NCI-H510A (cell line): ENCODE measurements around the gene DPY19L3.
"Not testable (repeated sequence)": the region's sequence is repeated elsewhere in the genome, so short reads cannot be mapped to it uniquely, and the experiment has no call there.

ENCODE experiments used
- DNase-seq: peaks from one replicate; lab custom pipeline; 2025; lab: John Stamatoyannopoulos, UW

DPY19L3 gene

DNA sequence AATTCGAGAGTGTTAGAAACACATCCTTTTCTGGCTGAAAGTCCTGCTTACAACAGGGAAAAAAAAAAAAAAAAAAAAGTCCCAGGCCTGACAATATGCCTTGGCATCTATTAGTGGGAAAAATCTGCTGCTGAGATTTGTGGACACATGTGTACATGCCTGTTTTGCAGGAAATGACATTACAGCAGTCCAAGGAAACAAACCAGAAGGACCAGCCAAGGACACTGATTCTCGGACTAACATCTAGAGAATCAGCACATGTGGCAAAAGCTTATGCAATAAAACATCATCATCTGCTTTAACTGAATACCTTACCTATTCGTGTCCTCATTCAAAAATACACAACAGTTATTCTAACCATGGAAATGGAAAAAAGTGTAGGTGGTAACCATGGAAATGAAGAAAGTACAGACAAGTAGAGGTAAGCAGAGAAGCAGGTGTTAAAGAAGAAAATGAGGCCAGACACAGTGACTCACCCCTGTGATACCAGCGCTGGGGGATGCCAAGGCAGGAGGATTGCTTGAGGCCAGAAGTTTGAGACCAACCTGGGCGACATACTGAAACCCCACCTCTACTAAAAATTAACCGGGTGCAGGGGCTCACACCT is 9.4 kb upstream of the DPY19L3 start:
- no peak for DNase-seq

DNA sequence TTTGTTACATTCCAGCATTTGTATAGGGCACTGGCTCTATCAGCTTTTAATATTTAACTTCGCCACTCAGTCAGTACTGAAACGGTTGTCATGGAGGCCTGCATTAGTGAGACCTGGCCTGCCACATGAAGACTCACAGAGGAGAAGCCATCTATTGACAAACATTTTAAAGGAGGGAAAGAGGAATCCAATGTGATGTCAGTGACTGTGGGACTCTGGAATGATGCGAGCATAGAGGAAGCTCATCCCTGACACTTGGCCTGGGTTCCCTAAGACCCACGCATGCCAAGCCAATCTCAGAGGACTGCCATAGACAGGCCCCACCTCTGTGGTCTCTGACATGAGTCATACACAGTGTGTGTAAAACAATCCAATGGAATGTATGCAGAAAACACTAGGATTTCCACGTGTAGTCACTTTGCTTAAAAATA is 7.9 kb upstream of the DPY19L3 start:
- DNase-seq: no peak

DNA sequence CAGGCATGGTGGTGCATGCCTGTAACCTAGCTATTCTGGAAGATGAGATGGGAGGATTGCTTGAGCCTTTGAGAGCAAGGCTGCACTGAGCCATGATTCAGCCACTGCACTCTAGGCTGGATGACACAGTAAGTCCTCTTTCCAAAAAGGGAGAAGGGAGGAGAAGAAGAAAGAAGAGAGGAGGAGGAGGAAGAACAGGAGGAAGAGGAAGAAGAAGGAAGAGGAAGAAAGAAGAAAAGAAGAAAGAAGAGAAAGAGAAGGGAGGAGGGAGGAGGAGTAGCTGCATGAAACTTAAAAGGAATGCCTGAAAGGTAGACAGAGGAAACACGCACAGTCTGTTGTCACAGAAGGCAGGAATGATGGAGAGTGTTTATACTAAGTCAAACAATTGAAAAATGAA is 3.6 kb upstream of the DPY19L3 start:
- no peak for DNase-seq

DNA sequence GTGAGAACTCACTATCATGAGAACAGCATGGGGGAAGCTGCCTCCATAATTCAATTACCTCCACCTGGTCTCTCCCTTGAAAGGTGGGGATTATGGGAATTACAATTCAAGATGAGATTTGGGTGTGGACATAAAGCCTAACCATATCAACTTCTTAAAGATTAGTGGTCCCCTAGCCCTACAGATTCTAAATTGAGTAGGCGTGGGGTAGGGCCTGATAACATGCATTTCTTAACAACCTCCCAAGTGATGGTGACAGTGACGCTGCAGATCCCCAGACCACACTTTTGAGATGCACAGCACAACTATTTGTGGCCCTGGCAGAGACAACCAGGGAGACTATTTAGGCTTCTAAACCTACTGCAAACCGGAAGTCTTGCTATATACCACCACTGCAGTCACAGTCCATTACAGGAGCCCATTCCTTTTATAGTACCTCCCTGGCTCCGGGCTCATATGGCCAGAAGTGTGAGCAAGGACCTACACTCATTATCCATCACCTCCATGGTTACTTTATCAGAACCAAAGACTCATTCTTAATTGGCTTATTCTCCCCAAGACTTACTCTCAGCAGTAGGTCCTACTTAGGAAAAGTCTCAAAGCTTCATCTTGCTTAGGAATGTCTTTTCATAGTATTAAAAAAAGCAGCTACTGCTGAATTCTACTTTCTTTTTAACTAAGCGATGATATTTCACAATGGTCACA is 2.1 kb upstream of the DPY19L3 start:
- no peak for DNase-seq

DNA sequence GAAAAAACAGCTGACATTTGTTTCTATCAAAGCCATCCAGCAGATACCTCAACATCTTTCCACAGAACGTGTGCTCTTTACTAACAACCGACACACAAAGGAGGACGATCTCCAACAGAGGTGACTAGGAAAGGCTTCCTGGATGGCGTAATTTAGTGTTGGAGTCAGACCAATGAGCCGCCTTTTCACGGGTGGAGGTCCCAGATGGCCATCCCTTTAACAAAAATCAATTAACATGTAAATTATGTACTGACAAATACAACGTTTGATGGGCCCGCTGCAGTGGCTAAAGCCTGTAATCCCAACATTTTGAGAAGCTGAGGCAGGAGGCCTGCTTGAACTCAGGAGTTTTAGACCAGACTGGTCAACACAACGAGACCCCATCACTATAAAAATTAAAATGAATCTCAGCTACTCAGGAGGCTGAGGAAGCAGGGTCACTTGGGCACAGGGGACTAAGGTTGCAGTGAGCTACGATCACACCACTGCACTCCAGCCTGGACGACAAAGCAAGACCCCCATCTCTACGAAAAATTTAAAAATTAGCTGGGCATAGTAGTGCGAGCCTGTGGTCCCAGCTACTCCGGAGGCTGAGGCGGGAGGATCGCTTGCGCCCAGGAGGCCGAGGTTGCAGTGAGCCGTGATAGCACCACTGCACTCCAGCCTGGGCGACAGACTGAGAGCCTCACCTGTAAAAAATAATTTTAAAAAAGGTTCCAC is 1.2 kb upstream of the DPY19L3 start:
- DNase-seq: no peak

DNA sequence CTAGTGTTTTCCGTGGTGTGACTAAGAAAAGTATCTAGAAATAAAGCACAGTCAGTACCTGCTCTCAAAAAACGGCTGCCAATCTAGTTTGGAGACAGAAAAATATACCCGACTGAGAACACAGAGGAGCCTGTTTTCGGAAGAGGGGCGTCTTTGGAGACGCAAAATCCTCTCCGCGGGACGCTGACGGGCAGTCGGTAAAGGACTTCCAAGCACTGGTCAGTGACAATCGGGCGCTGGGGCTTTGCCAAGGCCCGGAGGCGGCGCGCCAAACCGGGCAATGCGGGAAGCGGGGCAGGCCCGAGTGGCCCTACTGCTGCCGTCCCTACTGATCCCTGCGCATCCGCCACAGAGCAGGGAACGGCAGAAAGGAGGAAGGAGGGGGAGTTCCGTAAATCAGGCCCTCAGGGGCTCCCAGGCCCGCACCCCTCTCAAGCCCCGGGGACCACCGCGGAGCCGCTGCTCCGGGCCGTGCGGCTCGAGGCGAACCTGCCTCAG is 588 bp upstream of the DPY19L3 start:
- no peak for DNase-seq

DNA sequence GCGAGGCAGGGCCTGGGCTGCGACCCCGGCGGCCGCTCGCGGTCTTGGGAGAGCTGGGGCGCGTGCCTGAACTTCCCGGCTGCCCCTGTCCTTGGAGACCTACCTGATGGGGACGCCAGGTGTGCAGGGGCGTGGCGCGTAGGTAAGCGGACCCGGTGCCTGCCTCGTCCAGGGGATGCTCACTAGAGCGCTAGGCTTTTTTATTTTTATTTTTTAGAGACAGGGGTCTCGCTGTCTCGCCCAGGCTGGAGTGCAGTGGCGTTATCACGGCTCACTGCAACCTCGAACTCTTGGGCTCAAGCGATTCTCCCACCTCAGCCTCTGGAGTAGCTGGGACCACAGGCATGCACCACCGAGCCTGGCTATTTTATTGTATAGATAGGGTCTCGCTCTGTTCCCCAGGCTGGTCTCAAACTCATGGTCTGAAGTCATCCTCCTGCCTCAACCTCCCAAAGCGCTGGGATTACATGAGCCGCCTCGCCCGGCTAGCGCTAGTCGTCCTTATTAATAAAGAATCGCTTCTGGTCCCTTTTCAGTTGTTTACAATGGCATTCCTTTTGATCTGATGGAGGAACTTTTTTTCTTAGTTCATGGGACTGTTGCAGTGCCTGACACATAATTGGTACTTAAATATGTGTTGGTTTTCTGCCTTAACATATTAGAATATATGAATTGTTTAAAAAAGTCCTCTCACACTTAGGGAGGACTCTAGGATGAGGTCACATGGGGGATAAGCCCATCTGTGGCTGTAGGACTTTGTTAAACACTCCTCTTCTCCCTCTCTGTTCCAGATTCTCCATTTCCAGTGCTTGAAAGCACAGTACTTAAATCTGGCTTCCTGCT is 812 bp downstream of the DPY19L3 start:
- DNase-seq: peak; percentile 56

DNA sequence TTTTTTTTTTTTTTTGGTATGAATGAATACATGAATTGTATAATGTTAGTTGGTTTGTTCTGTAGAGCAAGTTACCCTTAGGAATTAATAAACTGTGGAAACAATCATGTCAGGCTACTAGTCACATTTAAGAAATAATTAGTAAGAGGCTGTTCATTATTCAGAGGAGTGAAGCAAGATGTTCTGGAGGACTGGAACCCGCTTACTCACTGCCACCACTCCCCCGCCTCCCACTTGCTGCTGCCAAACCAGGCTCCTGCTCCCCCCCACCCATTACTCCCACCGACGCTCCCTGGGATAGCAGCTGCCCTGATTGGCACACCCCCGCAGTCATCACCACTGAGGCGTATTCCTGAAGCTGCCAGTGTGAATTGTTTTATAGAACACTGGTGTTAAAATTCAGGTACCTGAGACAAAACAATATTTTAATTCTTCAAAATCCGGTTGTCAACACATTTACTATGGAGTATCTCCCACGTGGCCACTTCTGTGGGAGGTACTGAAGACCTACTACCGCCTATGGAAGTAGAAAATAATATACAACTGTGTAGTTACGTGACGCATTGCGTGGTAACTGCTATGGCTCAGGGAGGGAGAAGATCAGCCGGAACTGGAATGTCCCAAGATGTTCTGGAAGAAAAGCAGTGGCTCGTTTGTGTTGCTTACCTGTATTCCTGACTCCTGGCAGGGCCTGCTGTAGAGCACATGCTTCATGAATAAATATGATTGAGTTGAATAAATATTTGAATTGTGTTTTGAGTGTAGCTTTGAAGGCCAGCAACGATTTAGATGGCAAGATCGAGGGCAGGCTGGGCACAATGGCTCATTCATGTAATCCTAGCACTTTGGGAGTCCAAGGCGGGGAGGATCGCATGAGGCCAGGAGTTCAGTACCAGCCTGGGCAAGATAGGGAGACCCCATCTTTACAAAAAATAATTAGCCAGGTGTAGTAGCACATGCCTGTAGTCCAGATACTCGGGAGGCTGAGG is 1.7 kb downstream of the DPY19L3 start:
- no peak for DNase-seq

DNA sequence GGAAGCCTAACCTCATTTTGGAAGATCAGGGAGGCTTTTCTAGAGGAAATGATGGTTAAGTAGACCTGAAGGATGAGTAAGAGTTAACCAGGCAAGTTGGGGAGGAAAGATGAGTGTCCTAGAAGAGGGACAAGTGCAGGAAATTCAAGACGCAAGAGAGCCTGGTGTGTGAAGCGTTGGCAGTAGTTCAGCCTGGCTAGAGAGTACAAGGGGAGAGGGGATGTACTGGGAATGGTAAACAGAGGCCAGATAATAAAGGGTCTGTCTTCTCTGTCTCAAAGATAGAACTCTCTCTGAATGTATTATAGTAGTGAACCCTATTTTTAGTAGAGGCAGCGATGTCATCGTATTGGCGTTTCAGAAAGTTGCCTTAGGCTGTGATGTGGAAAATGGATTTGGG is 9.7 kb downstream of the DPY19L3 start:
- DNase-seq: no peak

DNA sequence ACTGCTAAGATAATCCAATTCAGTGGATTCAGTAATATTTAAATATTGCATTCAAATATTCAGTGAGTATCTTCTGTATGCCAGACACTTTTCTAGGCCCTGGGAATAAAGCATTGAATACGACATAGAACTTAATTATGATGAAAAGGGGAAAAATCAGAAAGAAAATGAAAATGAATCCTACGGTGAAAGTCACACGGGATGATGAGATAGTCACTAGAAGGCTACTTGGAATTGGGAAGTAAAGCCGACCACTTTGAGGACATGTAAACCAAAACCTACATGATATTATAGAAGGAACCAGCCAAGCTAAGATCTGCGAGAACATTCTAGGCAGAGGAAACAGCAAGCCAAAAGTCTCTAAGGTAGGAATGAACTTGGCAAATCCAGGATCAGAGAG is 10.1 kb downstream of the DPY19L3 start:
- DNase-seq: no peak

DNA sequence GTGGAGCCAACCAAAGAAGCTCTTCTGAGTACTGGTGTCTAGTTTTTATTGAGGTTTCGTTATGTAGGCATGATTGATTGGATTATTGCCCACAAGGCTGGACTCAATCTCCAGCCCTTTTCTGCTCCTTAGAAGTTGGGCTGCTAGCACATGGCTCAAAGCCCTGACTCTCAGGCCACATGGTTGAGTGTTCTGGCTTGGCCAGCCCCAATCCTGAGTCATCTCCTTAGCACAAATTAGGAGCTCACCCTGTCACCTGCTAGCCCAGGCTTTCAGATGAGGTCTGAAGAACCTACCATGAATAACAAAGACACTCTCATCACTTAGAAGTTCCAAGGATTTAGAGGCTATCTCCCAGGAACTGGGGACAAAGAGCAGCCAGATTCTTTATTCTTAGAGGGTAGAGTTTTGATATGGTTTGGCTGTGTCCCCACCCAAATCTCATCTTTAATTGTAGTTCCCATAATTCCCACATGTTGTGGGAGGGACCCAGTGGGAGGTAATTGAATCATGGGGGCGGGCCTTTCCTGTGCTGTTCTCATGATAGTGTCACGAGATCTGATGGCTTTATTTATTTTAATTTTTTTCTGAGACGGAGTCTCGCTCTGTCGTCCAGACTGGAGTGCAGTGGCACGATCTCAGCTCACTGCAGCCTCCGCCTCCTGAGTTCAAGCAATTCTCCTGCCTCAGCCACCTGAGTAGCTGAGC is 11.3 kb downstream of the DPY19L3 start:
- DNase-seq: no peak

DNA sequence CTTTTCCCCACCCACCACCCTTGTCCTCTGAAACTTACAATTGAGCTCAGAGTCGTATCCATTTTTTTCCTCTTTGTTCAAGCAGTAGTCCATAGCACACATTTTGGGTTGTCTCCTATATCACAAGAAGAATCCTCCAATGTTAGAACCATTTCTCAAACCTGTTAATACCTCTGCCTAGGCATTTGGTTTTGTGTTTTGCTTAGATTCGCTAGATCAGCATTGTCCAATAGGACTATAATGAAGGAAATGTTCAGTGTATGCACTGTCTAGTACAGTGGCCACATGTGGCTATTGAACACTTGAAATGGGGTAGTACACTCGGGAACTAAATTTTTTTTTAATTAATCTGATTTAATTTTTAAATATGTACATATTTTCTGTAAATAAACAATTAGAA is 12.6 kb downstream of the DPY19L3 start:
- DNase-seq: no peak

DNA sequence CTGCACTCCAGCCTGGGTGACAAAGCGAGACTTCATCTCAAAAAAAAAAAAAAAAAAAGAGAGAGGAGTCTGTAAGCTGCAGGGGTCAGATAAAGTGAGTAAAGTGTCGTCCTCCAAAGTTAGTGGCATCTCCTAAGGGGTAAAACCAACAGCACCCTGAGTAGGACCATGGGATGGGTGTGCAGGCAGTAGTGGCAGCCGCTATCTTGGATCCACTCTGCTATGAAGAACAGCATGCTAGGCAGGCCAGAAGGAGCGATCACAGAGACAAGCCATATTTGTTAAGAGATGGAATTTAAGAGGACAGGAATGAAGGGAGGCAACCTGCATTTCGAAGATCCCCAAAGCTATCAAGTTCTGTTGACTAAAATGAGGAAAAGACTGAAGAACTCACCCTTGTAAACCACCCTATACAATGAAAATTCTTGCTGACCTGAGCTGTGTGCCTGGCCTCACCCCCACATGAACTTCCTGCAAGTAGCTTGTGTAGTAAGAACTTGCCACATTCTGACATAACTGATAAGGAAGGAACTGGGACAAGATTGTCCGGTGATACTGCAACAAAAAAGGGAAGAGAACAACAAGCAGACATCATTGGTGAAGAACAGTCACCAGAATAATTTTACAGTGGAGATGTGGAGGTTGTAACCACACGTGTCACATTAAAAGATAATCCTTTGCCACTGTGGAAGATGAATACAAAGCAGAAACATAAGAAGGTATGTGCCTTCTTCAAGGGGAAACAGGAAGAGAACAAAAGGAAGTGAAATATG is 16.2 kb downstream of the DPY19L3 start:
- DNase-seq: no peak

DNA sequence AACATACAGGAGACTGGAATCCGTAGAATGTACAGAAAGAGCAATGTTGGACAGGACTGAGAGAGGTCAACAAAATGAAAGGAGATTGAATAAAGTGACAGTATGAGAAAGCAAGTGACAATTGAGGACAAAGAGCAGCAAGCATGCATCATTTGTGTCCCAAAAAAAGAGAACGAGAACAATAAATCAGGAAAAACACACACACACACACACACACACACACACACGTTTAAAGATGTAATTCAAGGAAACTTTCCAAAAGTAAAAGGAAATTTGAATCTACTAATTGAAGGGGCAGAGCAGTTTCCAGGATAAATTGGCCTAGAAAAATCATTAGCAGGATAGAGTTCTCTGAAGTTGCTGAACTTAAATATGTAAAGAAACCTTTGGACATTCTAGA is 16.9 kb downstream of the DPY19L3 start:
- DNase-seq: no peak

DNA sequence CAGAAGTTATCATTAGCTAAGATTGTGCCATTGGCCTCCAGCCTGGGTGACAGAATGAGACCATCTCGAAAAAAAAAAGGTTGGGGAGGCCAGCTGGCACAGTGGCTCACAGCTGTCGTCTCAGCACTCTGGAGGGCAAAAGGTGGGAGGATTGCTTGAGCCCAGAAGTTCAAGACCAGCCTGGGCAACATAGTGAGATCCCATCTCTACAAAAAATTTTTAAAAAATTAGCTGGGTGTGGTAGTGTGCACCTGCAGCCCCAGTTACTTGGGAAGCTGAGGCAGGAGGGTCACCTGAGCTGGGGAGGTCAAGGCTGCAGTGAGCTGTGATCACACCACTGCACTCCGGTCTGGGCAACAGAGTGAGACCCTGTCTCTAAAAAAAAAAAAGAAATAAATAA is 18.4 kb downstream of the DPY19L3 start:
- not testable (repeated sequence) for DNase-seq

DNA sequence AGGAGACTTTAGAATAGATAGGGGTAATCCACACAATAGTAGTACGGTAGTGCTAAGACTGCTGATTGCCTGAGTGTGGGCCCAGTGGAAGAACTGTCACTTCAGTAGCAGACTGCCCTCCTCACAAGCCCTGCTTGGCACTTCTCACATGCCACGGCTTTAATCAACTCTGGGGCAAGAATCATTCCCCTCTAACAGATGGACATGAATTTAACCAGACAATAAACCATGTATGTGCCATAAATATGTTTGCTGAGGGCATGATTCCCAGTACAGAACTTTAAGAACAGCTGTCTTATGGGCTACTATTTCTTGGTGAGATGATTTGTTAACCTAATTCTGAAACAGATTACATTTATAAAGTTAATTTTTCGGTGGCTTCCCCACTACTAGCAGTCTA is 22.0 kb downstream of the DPY19L3 start:
- no peak for DNase-seq

DNA sequence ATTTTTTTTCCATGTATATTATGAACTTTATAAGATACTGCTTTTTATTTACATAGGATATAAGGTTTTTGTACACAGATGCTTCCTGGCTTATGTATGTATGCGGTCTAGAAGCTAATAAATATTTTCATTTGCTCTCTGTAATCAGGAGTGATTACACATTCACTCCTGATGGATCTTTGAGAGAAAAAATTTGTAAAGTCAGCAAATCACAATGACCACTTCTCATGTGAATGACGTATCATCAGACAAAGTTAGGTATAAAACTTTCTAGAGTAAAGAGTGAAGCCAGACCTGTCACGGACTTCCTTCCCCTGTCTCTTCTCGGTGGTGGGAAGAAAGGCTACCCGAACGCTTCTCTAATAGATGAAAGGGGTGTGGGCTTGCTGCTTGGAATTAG is 31.1 kb downstream of the DPY19L3 start:
- DNase-seq: no peak

DNA sequence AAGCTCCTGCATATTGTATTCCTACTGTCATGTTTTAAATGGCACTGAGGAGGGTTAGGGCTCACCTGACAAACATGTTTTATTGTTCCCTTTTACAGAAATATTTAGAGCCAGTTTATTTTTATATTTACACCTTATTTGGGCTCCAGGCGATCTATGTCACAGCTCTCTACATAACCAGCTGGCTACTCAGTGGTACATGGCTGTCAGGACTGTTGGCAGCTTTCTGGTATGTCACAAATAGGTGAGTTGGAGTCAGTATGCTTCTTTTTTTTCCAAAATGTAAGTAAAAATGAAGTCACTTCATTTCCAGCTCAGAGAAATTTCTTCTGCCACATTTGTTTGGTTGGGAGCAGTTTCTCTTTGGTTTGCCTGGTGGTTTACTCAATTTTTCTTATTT is 31.5 kb downstream of the DPY19L3 start:
- DNase-seq: no peak

DNA sequence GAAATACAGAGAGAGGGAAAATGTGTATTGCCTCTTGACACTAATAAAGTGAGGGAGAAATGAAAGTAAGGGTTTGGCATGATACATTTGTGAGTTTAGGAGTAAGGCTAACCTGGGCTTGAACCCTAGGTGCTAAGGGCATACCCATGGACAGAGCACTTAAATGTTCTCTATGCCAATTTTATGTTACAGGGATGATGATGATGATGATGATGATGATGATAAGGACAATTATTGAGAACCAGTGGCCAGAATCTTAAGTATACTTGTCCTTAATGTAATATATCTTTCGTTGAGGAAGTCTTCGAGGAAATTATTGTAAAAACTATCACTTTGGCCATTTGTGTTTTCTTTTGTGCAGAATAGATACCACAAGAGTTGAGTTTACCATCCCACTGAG is 33.2 kb downstream of the DPY19L3 start:
- DNase-seq: no peak

DNA sequence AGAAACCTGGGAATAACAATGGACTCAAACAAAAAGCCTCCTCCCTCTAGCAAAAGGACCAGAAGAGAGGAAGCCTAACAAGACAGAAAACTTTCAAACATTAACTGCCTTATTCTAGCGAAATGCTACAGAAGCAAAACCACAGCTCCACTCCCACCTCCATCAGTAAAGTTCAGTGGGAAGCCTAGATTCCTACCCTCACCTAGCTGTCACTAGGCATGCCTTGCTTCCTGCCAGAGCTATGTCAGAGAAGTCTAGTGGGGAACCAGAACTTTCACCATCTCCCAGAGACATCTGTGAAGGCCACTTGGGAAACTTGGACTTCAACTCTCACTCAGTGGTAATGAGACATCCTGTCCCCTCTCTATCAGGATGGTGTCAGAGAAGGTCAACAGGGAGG is 37.1 kb downstream of the DPY19L3 start:
- no peak for DNase-seq
